ENCODE data around the gene CACNA2D1. TPM values are rescaled to one million over a fixed set of nuclear protein-coding genes. Genes with fewer than 3 reads are reported as not detected.

CACNA2D1 gene
- total RNA-seq, 1 donor from 2014 or later = 20.7 TPM

DNA sequence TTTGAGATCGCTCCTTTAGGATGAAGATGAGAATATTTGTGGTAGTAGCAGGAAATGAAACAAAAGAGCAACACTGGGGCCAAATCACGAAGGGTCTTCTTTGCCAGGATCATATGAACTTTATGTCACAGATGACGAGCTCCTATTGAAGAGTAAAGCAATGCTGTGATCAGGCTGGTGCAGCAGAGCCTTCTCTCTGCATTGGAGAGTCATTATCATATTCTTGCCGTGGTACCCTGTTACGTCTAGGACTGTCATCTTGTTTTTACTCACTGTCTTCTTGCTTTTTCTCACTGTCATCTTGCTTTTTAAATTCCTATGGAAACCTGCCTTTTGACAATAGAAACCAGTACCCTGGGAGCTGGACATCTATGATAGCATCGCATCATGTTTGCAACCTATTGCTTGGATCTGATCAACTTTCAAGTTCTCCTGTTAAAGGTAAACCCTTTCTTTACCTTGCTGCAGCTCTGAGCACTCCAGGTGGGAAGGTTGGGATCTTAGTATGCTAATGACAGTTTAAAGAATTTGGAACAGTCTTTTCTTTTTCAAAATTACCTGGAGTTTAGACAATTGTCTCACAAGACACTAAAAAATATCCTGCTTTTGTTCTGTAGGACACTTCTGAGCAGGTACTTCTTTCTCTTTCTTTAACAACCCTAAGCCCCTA lies 27.9 kb upstream of the CACNA2D1 start:
- H3K4me3 Mint-ChIP-seq (ENCODE audit: unreplicated experiment) = no peak overlapping the region
- no peak for DNase-seq (ENCODE audit: low spot score)
- H3K4me1 Mint-ChIP-seq (ENCODE audit: unreplicated experiment) = no peaks in the 10 kb centered on the region
- H3K36me3 Mint-ChIP-seq (ENCODE audit: low read depth, unreplicated experiment) = no peaks in the 10 kb centered on the region
- no peaks in the 10 kb centered on the region for H3K27me3 Mint-ChIP-seq (ENCODE audit: unreplicated experiment)
- H3K9me3 Mint-ChIP-seq (ENCODE audit: unreplicated experiment) = no peaks in the 10 kb centered on the region
- TF ChIP-seq, protein P1, sequence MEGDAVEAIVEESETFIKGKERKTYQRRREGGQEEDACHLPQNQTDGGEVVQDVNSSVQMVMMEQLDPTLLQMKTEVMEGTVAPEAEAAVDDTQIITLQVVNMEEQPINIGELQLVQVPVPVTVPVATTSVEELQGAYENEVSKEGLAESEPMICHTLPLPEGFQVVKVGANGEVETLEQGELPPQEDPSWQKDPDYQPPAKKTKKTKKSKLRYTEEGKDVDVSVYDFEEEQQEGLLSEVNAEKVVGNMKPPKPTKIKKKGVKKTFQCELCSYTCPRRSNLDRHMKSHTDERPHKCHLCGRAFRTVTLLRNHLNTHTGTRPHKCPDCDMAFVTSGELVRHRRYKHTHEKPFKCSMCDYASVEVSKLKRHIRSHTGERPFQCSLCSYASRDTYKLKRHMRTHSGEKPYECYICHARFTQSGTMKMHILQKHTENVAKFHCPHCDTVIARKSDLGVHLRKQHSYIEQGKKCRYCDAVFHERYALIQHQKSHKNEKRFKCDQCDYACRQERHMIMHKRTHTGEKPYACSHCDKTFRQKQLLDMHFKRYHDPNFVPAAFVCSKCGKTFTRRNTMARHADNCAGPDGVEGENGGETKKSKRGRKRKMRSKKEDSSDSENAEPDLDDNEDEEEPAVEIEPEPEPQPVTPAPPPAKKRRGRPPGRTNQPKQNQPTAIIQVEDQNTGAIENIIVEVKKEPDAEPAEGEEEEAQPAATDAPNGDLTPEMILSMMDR (IDR thresholded peaks at IDR 0.05; ENCODE audit: unreplicated experiment) = no peak
- H3K27ac Mint-ChIP-seq (ENCODE audit: unreplicated experiment) = no peak overlapping the region

GRCh38 chr7:82469207-82469606 lies 25.6 kb upstream of the CACNA2D1 start:
- TF ChIP-seq, protein P1 (IDR thresholded peaks at IDR 0.05; ENCODE audit: unreplicated experiment) = no peak
- H3K27ac Mint-ChIP-seq (ENCODE audit: unreplicated experiment) = no peak overlapping the region
- no peak overlapping the region for H3K4me3 Mint-ChIP-seq (ENCODE audit: unreplicated experiment)
- no peaks in the 10 kb centered on the region for H3K36me3 Mint-ChIP-seq (ENCODE audit: low read depth, unreplicated experiment)
- H3K4me1 Mint-ChIP-seq (ENCODE audit: unreplicated experiment) = no peaks in the 10 kb centered on the region
- H3K9me3 Mint-ChIP-seq (ENCODE audit: unreplicated experiment) = no peaks in the 10 kb centered on the region
- peaks cover 2% of the 10 kb centered on the region for H3K27me3 Mint-ChIP-seq (ENCODE audit: unreplicated experiment)
- no peak for DNase-seq (ENCODE audit: low spot score)

DNA sequence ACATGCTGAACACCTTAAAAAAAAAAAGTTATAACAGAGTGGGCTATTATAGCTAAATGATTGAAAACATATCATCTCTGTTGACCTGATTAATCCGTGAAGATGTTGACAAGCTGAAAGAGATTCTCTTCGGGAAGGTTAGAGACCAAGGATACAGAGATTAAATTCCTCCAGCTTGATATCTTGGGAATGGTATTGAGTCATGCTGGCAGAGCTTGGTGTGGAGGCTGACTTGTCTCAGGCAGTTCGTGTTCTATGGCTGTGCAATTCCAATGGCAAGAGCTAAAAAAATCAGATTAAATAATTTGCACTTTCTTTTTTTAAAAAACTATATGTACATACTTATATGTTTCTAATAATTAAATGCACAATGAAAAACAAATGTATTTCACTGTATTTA lies 24.9 kb upstream of the CACNA2D1 start:
- TF ChIP-seq, protein P1 (IDR thresholded peaks at IDR 0.05; ENCODE audit: unreplicated experiment) = no peak
- no peak overlapping the region for H3K27ac Mint-ChIP-seq (ENCODE audit: unreplicated experiment)

GRCh38 chr7:82467020-82467419 lies 23.4 kb upstream of the CACNA2D1 start:
- Mint-ChIP-seq H3K27ac (ENCODE audit: unreplicated experiment) (no peak overlapping the region), H3K9me3 (ENCODE audit: unreplicated experiment) (no peaks in the 10 kb centered on the region), H3K36me3 (ENCODE audit: low read depth, unreplicated experiment) (no peaks in the 10 kb centered on the region), H3K4me1 (ENCODE audit: unreplicated experiment) (no peaks in the 10 kb centered on the region), H3K27me3 (ENCODE audit: unreplicated experiment) (peaks cover 2% of the 10 kb centered on the region), H3K4me3 (ENCODE audit: unreplicated experiment) (no peak overlapping the region)
- TF ChIP-seq, protein P1 (IDR thresholded peaks at IDR 0.05; ENCODE audit: unreplicated experiment) = no peak
- DNase-seq (ENCODE audit: low spot score) = no peak

More for the DNA sequence above, 24.9 kb upstream of the CACNA2D1 start:
- Mint-ChIP-seq H3K4me3 (ENCODE audit: unreplicated experiment) (no peak overlapping the region), H3K36me3 (ENCODE audit: low read depth, unreplicated experiment) (no peaks in the 10 kb centered on the region), H3K27me3 (ENCODE audit: unreplicated experiment) (peaks cover 2% of the 10 kb centered on the region), H3K4me1 (ENCODE audit: unreplicated experiment) (no peaks in the 10 kb centered on the region), H3K9me3 (ENCODE audit: unreplicated experiment) (no peaks in the 10 kb centered on the region)
- no peak for DNase-seq (ENCODE audit: low spot score)

DNA sequence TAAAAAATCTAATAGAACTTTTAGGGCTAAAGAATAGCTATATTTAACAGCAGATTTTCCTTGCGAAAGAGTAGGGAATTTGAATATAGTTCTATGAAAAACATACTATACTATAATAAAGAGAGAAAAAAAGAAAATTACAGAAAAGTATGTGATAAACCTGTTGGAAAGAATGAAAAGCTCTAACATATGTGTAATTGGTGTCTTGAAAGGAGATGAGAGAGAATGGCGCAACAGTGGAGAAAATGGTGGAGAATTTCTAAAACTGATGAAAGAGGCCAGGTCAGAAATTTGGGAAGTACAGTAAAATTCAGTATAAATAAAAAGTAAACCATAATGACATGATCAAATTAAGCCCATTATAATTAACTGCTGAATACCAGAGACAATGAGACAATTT lies 20.8 kb upstream of the CACNA2D1 start:
- TF ChIP-seq, protein P1 (IDR thresholded peaks at IDR 0.05; ENCODE audit: unreplicated experiment) = no peak
- peaks cover 2% of the 10 kb centered on the region for H3K27me3 Mint-ChIP-seq (ENCODE audit: unreplicated experiment)
- no peak for DNase-seq (ENCODE audit: low spot score)
- H3K4me3 Mint-ChIP-seq (ENCODE audit: unreplicated experiment) = no peak overlapping the region
- no peaks in the 10 kb centered on the region for H3K4me1 Mint-ChIP-seq (ENCODE audit: unreplicated experiment)
- H3K36me3 Mint-ChIP-seq (ENCODE audit: low read depth, unreplicated experiment) = no peaks in the 10 kb centered on the region
- H3K9me3 Mint-ChIP-seq (ENCODE audit: unreplicated experiment) = no peaks in the 10 kb centered on the region
- no peak overlapping the region for H3K27ac Mint-ChIP-seq (ENCODE audit: unreplicated experiment)

Measured in endothelial cell (in vitro differentiated cells).